Measurements from ENCODE around the gene ACE.

The ACE gene

DNA sequence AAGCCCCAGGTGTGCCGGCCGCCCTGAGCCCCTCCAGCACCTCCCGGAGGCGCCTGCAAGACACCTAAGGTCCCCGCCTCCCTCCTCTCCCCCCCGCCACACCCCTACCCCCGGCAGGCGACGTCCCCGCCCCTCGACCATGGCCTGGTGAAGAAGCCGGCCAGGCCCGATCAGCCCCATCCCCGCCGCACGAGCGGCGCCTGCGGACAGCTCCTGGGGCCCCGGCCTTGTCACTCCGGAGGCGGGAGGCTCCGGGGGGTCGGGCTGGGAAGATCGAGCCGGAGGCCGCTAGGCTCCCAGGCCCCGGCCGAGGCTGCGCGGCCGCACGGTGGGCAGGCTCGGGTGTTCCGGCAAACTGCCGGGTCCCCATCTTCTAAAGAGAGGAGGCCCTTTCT, 405 bp upstream of the ACE start:
- peaks cover 24% of the 10 kb centered on the region for H3K27me3 ChIP-seq (ENCODE audit: control insufficient read depth, insufficient read depth, low read length)
- peaks cover 25% of the 10 kb centered on the region for H3K4me1 ChIP-seq (ENCODE audit: control insufficient read depth, insufficient read depth, low read length)
- H3K36me3 ChIP-seq (ENCODE audit: control insufficient read depth, insufficient read depth, low read length) = no peaks in the 10 kb centered on the region
- H3K9ac ChIP-seq (ENCODE audit: low read depth, low read length) = no peak overlapping the region
- H3K9me3 ChIP-seq (ENCODE audit: control insufficient read depth, insufficient read depth, low read length) = no peaks in the 10 kb centered on the region
- peak overlapping the region; percentile 68 for H3K4me3 ChIP-seq (ENCODE audit: low read depth, low read length)
- H3K27ac ChIP-seq (ENCODE audit: low read depth, low read length) = no peak overlapping the region

DNA sequence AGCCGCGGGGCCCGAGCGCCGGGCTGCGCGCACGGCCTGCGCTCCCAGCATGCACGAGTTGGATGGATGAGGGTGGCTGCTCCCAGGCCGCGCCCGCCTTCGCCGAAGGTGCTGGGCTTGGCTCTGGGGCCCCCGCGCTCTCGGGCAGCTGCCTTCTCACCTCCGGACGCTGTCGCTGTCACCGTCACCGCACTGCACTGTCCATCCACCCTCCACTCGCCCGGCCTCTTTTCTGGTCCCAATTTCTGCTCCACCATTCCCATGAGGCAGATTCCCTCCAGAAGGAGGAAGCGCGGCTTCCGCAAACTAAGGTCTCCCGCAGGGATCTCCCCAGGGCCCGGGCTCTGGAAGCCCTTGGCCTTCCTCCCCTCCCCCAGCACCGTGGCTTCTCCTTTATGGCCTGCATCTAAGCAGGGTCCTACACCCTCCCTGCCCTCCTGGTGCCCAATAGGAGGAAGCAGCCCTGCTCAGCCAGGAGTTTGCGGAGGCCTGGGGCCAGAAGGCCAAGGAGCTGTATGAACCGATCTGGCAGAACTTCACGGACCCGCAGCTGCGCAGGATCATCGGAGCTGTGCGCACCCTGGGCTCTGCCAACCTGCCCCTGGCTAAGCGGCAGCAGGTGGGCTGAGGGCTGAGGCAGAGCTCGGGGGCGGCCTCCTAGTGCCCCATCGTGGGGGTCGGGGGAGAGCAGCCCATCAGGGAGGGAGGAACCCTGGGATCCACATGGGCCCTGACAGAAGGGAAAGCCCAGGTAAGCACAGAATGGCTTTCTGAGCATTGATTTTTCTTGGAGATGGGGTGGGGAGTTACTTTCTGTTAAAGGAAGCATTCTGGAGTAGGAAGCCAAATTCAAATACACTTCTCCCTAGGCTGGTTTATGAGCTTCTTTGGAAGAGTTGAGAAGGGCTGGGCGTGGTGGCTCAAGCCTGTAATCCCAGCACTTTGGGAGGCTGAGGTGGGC, 899 bp downstream of the ACE start:
- Histone ChIP-seq H3K4me3 (ENCODE audit: low read depth, low read length) (peak overlapping the region; percentile 68), H3K9me3 (ENCODE audit: control insufficient read depth, insufficient read depth, low read length) (no peaks in the 10 kb centered on the region), H3K4me1 (ENCODE audit: control insufficient read depth, insufficient read depth, low read length) (peaks cover 25% of the 10 kb centered on the region), H3K36me3 (ENCODE audit: control insufficient read depth, insufficient read depth, low read length) (no peaks in the 10 kb centered on the region), H3K27ac (ENCODE audit: low read depth, low read length) (no peak overlapping the region), H3K27me3 (ENCODE audit: control insufficient read depth, insufficient read depth, low read length) (peaks cover 24% of the 10 kb centered on the region), H3K9ac (ENCODE audit: low read depth, low read length) (no peak overlapping the region)

DNA sequence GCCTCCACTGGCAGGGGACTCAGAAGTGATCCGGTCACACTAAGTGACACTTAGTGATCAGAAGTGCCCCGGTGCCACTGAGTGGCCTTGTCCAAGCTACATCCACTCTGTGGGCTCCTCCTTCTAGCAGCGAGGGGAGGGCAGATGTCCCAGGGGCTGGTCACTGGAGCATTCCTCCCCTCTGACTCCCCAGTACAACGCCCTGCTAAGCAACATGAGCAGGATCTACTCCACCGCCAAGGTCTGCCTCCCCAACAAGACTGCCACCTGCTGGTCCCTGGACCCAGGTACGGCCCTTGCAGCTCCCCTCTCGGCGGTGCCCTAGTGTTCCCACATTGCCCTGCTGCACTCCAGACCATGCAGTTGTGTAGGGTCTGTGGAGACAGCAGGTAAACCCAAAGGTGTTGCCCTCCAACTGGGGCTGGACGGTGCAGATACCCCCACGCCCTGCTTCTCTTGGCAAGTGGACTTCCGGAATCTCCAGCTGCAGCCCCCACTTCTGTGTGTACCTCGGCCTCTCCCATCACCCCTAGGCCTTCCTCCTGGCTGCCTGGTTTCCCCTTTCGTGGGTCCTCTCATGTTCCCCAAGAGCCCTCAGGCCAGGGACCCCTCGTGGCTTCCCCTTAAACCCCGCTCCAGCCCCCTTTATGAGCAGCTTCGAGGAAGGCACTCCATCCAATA, 2.1 kb downstream of the ACE start:
- Histone ChIP-seq H3K4me1 (ENCODE audit: control insufficient read depth, insufficient read depth, low read length) (peaks cover 25% of the 10 kb centered on the region), H3K9ac (ENCODE audit: low read depth, low read length) (no peak overlapping the region), H3K36me3 (ENCODE audit: control insufficient read depth, insufficient read depth, low read length) (no peaks in the 10 kb centered on the region), H3K4me3 (ENCODE audit: low read depth, low read length) (no peak overlapping the region), H3K9me3 (ENCODE audit: control insufficient read depth, insufficient read depth, low read length) (no peaks in the 10 kb centered on the region), H3K27ac (ENCODE audit: low read depth, low read length) (no peak overlapping the region), H3K27me3 (ENCODE audit: control insufficient read depth, insufficient read depth, low read length) (peaks cover 24% of the 10 kb centered on the region)

DNA sequence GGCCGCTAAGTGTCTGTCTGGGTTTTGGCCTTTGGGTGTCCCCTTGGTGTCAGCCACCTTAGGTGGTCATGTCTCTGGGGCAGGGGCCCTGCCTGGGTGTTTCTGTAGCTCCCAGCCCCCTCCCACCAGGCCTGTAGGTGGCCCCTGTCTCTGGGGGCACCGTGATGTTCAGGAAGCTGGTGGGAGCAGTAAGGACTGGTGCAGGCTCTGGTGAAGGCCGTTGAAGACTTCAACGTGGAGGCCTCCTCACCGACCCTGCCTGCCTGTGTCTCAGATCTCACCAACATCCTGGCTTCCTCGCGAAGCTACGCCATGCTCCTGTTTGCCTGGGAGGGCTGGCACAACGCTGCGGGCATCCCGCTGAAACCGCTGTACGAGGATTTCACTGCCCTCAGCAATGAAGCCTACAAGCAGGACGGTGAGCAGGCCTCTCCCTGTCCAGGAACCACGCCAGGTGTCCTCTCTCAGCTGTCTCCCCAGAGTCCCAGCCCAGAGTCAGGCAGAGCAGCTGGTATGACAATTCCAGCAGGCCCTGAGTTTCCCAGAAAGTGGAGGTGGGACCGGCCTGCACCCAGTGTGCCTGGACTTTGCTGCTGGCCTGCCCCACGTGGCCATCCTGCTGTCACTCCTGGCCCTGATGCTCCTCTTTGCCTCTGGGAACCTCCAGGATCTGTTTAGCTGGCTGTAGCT, 2.8 kb downstream of the ACE start:
- H3K4me1 ChIP-seq (ENCODE audit: control insufficient read depth, insufficient read depth, low read length) = peaks cover 25% of the 10 kb centered on the region
- H3K9ac ChIP-seq (ENCODE audit: low read depth, low read length) = no peak overlapping the region
- no peak overlapping the region for H3K27ac ChIP-seq (ENCODE audit: low read depth, low read length)

DNA sequence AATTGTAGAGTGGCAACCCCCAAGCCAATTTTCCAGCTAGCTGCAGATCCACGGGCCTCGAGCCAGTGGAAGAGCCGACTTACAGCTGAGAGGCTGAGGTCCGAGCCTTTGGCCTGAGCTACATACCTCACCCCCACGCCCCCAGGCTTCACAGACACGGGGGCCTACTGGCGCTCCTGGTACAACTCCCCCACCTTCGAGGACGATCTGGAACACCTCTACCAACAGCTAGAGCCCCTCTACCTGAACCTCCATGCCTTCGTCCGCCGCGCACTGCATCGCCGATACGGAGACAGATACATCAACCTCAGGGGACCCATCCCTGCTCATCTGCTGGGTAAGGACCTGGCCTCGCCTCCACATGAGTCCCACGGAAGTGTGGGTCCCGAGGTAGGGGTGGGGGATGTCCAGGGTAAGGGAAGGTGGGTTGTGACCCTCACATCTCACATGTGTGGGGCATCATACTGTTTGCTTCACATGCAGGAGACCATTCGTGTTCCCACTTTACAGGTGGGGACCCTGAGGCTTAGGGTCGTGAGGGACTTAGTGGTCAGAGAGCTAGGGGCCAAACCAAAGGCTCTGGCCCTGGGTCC, 3.4 kb downstream of the ACE start:
- H3K36me3 ChIP-seq (ENCODE audit: control insufficient read depth, insufficient read depth, low read length) = no peaks in the 10 kb centered on the region
- peaks cover 24% of the 10 kb centered on the region for H3K27me3 ChIP-seq (ENCODE audit: control insufficient read depth, insufficient read depth, low read length)
- no peaks in the 10 kb centered on the region for H3K9me3 ChIP-seq (ENCODE audit: control insufficient read depth, insufficient read depth, low read length)
- no peak overlapping the region for H3K4me3 ChIP-seq (ENCODE audit: low read depth, low read length)
- H3K27ac ChIP-seq (ENCODE audit: low read depth, low read length) = no peak overlapping the region
- peaks cover 23% of the 10 kb centered on the region for H3K4me1 ChIP-seq (ENCODE audit: control insufficient read depth, insufficient read depth, low read length)
- H3K9ac ChIP-seq (ENCODE audit: low read depth, low read length) = no peak overlapping the region

More for the DNA sequence above, 2.8 kb downstream of the ACE start:
- Histone ChIP-seq H3K9me3 (ENCODE audit: control insufficient read depth, insufficient read depth, low read length) (no peaks in the 10 kb centered on the region), H3K27me3 (ENCODE audit: control insufficient read depth, insufficient read depth, low read length) (peaks cover 24% of the 10 kb centered on the region), H3K4me3 (ENCODE audit: low read depth, low read length) (no peak overlapping the region), H3K36me3 (ENCODE audit: control insufficient read depth, insufficient read depth, low read length) (no peaks in the 10 kb centered on the region)

DNA sequence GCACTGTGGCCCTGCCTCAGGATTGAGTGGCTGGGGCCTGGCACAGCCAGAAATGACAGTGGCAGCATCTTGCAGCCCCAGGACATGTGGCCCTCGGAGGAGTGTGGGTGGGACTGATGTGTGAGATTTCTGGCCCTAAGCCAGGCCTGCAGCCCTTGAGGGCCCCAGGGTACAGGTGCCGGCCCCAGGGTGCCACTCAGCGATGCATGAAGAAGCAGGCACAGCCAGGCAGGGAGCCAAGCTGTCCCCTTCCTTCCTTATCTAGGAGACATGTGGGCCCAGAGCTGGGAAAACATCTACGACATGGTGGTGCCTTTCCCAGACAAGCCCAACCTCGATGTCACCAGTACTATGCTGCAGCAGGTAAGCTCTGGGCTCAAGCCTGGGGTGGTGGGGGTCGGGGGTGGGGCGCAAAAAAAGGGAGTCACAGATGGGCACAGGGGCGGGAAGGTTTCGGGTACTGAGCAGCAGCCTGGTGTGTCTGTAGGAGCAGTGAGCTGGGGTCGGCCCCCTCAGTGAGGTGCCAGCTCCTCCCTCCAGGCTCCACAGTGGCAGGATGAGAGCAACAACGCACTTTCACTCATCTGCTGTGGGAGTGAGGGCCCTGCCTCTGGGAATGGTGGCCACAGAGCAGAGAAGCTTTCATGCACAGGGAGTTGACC, 4.1 kb downstream of the ACE start:
- H3K27me3 ChIP-seq (ENCODE audit: control insufficient read depth, insufficient read depth, low read length) = peaks cover 17% of the 10 kb centered on the region
- H3K4me1 ChIP-seq (ENCODE audit: control insufficient read depth, insufficient read depth, low read length) = peaks cover 16% of the 10 kb centered on the region
- no peak overlapping the region for H3K9ac ChIP-seq (ENCODE audit: low read depth, low read length)
- no peaks in the 10 kb centered on the region for H3K36me3 ChIP-seq (ENCODE audit: control insufficient read depth, insufficient read depth, low read length)
- no peak overlapping the region for H3K27ac ChIP-seq (ENCODE audit: low read depth, low read length)
- H3K9me3 ChIP-seq (ENCODE audit: control insufficient read depth, insufficient read depth, low read length) = no peaks in the 10 kb centered on the region
- no peak overlapping the region for H3K4me3 ChIP-seq (ENCODE audit: low read depth, low read length)

DNA sequence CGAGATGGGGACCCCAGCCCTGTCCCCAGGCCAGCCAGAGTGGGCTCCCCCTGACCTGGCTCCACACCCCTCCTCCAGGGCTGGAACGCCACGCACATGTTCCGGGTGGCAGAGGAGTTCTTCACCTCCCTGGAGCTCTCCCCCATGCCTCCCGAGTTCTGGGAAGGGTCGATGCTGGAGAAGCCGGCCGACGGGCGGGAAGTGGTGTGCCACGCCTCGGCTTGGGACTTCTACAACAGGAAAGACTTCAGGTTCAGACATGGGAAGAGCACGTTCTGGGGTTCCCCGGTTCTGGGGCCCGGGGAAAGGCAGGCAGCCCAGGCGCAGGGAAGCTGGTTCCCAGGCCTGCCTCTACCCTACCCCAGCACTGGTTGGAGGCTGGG, 4.6 kb downstream of the ACE start:
- peaks cover 14% of the 10 kb centered on the region for H3K27me3 ChIP-seq (ENCODE audit: control insufficient read depth, insufficient read depth, low read length)
- no peak overlapping the region for H3K4me3 ChIP-seq (ENCODE audit: low read depth, low read length)
- no peaks in the 10 kb centered on the region for H3K36me3 ChIP-seq (ENCODE audit: control insufficient read depth, insufficient read depth, low read length)
- no peaks in the 10 kb centered on the region for H3K9me3 ChIP-seq (ENCODE audit: control insufficient read depth, insufficient read depth, low read length)
- peaks cover 14% of the 10 kb centered on the region for H3K4me1 ChIP-seq (ENCODE audit: control insufficient read depth, insufficient read depth, low read length)
- no peak overlapping the region for H3K9ac ChIP-seq (ENCODE audit: low read depth, low read length)
- no peak overlapping the region for H3K27ac ChIP-seq (ENCODE audit: low read depth, low read length)

DNA sequence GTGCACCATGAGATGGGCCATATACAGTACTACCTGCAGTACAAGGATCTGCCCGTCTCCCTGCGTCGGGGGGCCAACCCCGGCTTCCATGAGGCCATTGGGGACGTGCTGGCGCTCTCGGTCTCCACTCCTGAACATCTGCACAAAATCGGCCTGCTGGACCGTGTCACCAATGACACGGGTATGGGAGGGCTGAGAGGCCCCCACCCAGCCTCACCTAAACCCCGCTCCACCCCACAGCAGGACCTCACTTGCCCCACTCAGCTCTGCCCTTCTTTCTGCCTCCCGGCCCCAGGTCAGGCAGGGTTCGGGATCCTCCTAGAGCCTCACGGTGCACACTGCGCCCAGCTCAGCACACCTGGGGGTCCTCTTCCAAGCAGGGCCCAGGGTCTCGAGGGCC, 5.6 kb downstream of the ACE start:
- no peaks in the 10 kb centered on the region for H3K36me3 ChIP-seq (ENCODE audit: control insufficient read depth, insufficient read depth, low read length)
- H3K27me3 ChIP-seq (ENCODE audit: control insufficient read depth, insufficient read depth, low read length) = peaks cover 13% of the 10 kb centered on the region
- no peak overlapping the region for H3K4me3 ChIP-seq (ENCODE audit: low read depth, low read length)
- no peaks in the 10 kb centered on the region for H3K9me3 ChIP-seq (ENCODE audit: control insufficient read depth, insufficient read depth, low read length)
- H3K4me1 ChIP-seq (ENCODE audit: control insufficient read depth, insufficient read depth, low read length) = peaks cover 13% of the 10 kb centered on the region
- H3K9ac ChIP-seq (ENCODE audit: low read depth, low read length) = no peak overlapping the region
- H3K27ac ChIP-seq (ENCODE audit: low read depth, low read length) = no peak overlapping the region

DNA sequence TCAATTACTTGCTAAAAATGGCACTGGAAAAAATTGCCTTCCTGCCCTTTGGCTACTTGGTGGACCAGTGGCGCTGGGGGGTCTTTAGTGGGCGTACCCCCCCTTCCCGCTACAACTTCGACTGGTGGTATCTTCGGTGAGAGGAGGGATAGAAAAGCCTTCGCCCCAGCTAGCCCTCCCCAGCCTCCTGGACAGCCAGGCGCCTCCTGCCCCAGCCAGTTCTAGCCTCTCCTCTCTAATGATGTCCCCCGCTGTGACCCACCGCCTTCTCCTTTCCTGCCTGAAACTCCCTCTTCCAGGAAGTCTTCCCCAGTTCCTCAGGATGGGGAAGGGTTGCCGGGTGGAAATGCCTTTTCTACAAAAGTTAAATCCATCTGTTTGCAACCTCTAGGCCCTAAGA, 6.2 kb downstream of the ACE start:
- no peak overlapping the region for H3K27ac ChIP-seq (ENCODE audit: low read depth, low read length)
- no peaks in the 10 kb centered on the region for H3K36me3 ChIP-seq (ENCODE audit: control insufficient read depth, insufficient read depth, low read length)
- H3K9me3 ChIP-seq (ENCODE audit: control insufficient read depth, insufficient read depth, low read length) = no peaks in the 10 kb centered on the region
- peaks cover 7% of the 10 kb centered on the region for H3K4me1 ChIP-seq (ENCODE audit: control insufficient read depth, insufficient read depth, low read length)
- H3K27me3 ChIP-seq (ENCODE audit: control insufficient read depth, insufficient read depth, low read length) = peaks cover 8% of the 10 kb centered on the region
- H3K9ac ChIP-seq (ENCODE audit: low read depth, low read length) = no peak overlapping the region
- no peak overlapping the region for H3K4me3 ChIP-seq (ENCODE audit: low read depth, low read length)

All from HUES48 (cell line).